ENCODE data around the gene ARL15.

DNA sequence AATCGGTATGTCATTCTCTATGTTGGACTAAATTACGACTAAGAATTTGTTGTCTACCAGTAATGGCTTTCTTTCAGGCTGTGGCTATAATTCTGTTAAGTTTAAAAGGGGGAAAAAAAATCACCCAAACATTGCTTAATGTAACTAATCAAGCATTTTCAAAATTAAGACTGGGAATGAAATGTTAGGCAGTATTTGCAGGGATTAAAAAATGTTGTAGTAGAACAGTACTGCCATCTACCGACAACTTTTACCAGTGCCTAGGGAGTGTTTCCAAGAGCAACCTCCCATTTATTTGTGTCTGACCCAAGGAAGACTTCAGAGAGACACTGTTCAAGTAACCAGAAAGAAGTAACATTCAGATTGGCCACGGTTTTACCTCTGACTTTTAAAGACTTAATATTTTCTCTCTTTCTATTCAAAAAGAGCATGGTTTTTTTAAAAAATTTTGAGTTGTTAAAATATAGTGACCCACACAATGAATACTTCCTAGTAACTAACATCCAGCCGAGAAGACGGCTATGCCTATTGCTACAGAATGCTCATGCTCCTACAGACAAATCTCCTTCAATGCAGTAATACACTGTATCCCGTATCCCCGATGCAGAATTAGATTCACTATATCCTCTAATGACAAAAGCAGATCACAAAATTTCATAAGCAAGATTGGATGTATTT, 92.4 kb downstream of the ARL15 start:
- TF ChIP-seq CTCF (IDR thresholded peaks at IDR 0.05) (peak; percentile 83), YY1 (IDR thresholded peaks at IDR 0.05; ENCODE audit: low read depth) (no peak), REST (IDR thresholded peaks at IDR 0.05; ENCODE audit: low read depth, low read length) (no peak), MXI1 (IDR thresholded peaks at IDR 0.05; ENCODE audit: low read depth, low read length) (no peak), FOXM1 (IDR thresholded peaks at IDR 0.05; ENCODE audit: low read depth) (no peak), RAD21 (IDR thresholded peaks at IDR 0.05; ENCODE audit: low read length) (peak; percentile 93), RFX5 (IDR thresholded peaks at IDR 0.05; ENCODE audit: low read length) (no peak), EZH2phosphoT487 (IDR thresholded peaks at IDR 0.05; ENCODE audit: borderline replicate concordance, low read depth) (no peak), FOSL2 (IDR thresholded peaks at IDR 0.05; ENCODE audit: borderline replicate concordance, low read depth) (no peak), IRF3 (IDR thresholded peaks at IDR 0.05; ENCODE audit: low read depth, low read length) (no peak), CHD2 (IDR thresholded peaks at IDR 0.05; ENCODE audit: low read length, partially characterized antibody) (no peak), TAF1 (IDR thresholded peaks at IDR 0.05; ENCODE audit: borderline replicate concordance, low read depth, low read length) (no peak), POLR2AphosphoS5 (IDR thresholded peaks at IDR 0.05; ENCODE audit: low read depth, low read length) (no peak)
- TF ChIP-seq, protein P1, sequence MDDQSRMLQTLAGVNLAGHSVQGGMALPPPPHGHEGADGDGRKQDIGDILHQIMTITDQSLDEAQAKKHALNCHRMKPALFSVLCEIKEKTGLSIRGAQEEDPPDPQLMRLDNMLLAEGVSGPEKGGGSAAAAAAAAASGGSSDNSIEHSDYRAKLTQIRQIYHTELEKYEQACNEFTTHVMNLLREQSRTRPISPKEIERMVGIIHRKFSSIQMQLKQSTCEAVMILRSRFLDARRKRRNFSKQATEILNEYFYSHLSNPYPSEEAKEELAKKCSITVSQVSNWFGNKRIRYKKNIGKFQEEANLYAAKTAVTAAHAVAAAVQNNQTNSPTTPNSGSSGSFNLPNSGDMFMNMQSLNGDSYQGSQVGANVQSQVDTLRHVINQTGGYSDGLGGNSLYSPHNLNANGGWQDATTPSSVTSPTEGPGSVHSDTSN (IDR thresholded peaks at IDR 0.05) = no peak

All from SK-N-SH (cell line).